Measurements from ENCODE around the gene USHBP1.

USHBP1 gene

DNA sequence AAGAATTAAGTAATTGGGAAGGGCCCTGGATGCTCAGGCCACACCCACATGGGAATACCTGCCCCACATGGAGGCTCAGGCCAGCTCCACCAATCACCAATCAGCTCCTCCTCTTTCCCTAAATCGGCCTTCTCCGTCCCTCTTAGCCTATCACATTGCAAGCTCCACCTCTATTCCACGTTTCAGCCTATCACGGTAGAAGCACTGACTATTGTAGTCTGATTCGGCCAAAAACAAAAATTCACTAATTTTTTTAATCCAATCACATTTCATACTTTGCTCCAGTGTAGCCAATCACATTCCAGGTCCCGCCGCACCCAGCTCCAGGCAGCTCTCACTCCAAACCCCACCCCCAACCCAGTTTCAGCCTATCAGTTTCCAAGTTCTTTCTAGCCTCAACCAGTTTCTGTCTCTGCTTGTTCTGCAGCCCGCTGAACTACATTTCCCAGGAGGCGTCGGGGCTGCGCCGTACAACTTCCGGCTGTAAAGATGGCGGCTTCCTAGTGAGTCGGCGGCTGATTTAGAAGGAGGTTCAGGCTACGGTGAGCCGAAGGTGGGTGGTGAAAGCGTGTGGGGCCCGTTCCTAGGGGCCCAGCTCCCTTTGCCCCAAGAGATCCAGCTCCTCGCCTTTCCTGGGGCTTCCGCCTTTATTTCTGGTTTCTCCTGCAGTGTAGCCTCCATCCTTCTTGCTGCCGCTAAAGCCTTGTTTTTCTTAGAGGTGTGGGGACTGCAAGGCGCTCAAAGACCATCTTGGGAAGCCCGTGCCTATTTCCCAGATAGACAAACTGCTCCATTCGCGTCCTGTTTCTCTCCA is 2.6 kb upstream of the USHBP1 start, which contains the start of gene BABAM1:
Gene BABAM1, plus strand, starts transcription at position 469 of the 814 bp plus-strand sequence. CDS start 1,364 bp downstream, outside the sequence.
- TF ChIP-seq JUND (IDR thresholded peaks at IDR 0.05; ENCODE audit: low read depth), result no peak
- in situ Hi-C loops (cut with HindIII; ENCODE audit: low pct_unique_long_range_greater_than_20kb, low sequenced_read_pairs), result no loop called here
- peak; percentile 99 for DNase-seq (ENCODE audit: low read depth in 1 of 2, low spot score in 1 of 2)

- in situ Hi-C loops (cut with HindIII; ENCODE audit: low pct_unique_long_range_greater_than_20kb, low sequenced_read_pairs), result no loop called here
- no peak for DNase-seq (ENCODE audit: low read depth in 1 of 2, low spot score in 1 of 2)
- TF ChIP-seq JUND (IDR thresholded peaks at IDR 0.05; ENCODE audit: low read depth), result no peak
These were observed 2.0 kb upstream of the USHBP1 start for GRCh38 chr19:17266589-17266974.

- in situ Hi-C loops (cut with HindIII; ENCODE audit: low pct_unique_long_range_greater_than_20kb, low sequenced_read_pairs), result no loop called here
- TF ChIP-seq JUND (IDR thresholded peaks at IDR 0.05; ENCODE audit: low read depth), result no peak
- peak in 1 of 2 experiments; percentile 95 for DNase-seq (ENCODE audit: low read depth in 1 of 2, low spot score in 1 of 2)
These were observed 1.5 kb upstream of the USHBP1 start for GRCh38 chr19:17266026-17266425.

GRCh38 chr19:17263712-17264640 is 569 bp downstream of the USHBP1 start:
- in situ Hi-C loops (cut with HindIII; ENCODE audit: low pct_unique_long_range_greater_than_20kb, low sequenced_read_pairs), result no loop called here
- TF ChIP-seq JUND (IDR thresholded peaks at IDR 0.05; ENCODE audit: low read depth), result no peak
- no peak for DNase-seq (ENCODE audit: low read depth in 1 of 2, low spot score in 1 of 2)

DNA sequence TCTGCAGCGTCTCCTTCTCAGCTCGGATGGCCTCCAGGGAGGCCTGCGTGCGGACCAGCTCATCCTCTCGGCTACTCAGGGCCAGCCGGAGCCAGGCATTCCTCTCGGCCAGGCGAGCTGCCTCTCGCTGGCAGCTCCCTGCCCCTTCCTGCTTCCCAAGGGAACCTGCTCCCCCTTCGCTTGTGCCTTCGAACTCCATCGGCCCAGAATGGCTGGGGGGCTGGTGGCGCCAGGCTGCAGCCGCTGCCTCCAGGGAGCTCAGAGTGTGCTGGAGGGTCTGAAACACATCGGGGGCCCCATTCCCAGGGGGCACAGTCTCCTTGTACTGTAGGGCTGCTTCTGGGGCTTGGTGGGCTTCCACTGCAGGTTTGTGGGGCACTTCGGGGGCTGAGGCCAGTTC is 2.0 kb downstream of the USHBP1 start:
- TF ChIP-seq JUND (IDR thresholded peaks at IDR 0.05; ENCODE audit: low read depth), result no peak
- no peak for DNase-seq (ENCODE audit: low read depth in 1 of 2, low spot score in 1 of 2)
- in situ Hi-C loops (cut with HindIII; ENCODE audit: low pct_unique_long_range_greater_than_20kb, low sequenced_read_pairs), result no loop called here

GRCh38 chr19:17260842-17261325 is 3.7 kb downstream of the USHBP1 start:
- DNase-seq (ENCODE audit: low read depth in 1 of 2, low spot score in 1 of 2), result peak; percentile 84 to 93
- in situ Hi-C loops (cut with HindIII; ENCODE audit: low pct_unique_long_range_greater_than_20kb, low sequenced_read_pairs), result no loop called here
- no peak for TF ChIP-seq JUND (IDR thresholded peaks at IDR 0.05; ENCODE audit: low read depth)

GRCh38 chr19:17259934-17260333 is 4.6 kb downstream of the USHBP1 start:
- in situ Hi-C loops (cut with HindIII; ENCODE audit: low pct_unique_long_range_greater_than_20kb, low sequenced_read_pairs), result no loop called here
- TF ChIP-seq JUND (IDR thresholded peaks at IDR 0.05; ENCODE audit: low read depth), result no peak
- no peak for DNase-seq (ENCODE audit: low read depth in 1 of 2, low spot score in 1 of 2)

GRCh38 chr19:17259118-17259780 is 5.3 kb downstream of the USHBP1 start:
- DNase-seq (ENCODE audit: low read depth in 1 of 2, low spot score in 1 of 2), result peak in 1 of 2 experiments; percentile 53
- no peak for TF ChIP-seq JUND (IDR thresholded peaks at IDR 0.05; ENCODE audit: low read depth)
- in situ Hi-C loops (cut with HindIII; ENCODE audit: low pct_unique_long_range_greater_than_20kb, low sequenced_read_pairs), result no loop called here

GRCh38 chr19:17256130-17256529 is 8.4 kb downstream of the USHBP1 start:
- TF ChIP-seq JUND (IDR thresholded peaks at IDR 0.05; ENCODE audit: low read depth), result no peak
- in situ Hi-C loops (cut with HindIII; ENCODE audit: low pct_unique_long_range_greater_than_20kb, low sequenced_read_pairs), result no loop called here
- DNase-seq (ENCODE audit: low read depth in 1 of 2, low spot score in 1 of 2), result no peak

DNA sequence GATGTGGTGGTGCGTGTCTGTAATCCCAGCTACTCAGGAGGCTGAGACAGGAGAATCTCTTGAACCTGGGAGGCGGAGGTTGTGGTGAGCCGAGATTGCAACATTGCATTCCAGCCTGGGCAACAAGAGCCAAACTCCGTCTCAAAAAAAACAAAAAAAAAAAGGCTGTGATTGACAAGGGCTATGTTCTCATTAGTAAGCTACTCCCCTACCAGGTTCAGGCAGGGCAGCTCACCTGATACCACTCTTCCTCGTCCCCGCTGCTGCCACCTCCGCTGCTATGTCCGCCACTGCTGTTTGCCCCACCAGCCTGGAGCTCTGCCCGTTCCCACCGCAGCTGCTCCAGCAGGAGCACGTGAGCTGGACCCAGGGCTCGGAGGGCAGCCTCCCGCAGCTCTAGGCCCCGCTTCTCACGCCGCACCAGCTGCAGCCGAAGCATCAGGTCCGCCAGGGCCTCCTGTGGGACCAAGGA is 9.4 kb downstream of the USHBP1 start:
- DNase-seq (ENCODE audit: low read depth in 1 of 2, low spot score in 1 of 2), result no peak
- TF ChIP-seq JUND (IDR thresholded peaks at IDR 0.05; ENCODE audit: low read depth), result no peak
- in situ Hi-C loops (cut with HindIII; ENCODE audit: low pct_unique_long_range_greater_than_20kb, low sequenced_read_pairs), result no loop called here

- DNase-seq (ENCODE audit: low read depth in 1 of 2, low spot score in 1 of 2), result no peak
- in situ Hi-C loops (cut with HindIII; ENCODE audit: low pct_unique_long_range_greater_than_20kb, low sequenced_read_pairs), result no loop called here
- no peak for TF ChIP-seq JUND (IDR thresholded peaks at IDR 0.05; ENCODE audit: low read depth)
These were observed 9.9 kb downstream of the USHBP1 start for GRCh38 chr19:17254636-17255035.

DNA sequence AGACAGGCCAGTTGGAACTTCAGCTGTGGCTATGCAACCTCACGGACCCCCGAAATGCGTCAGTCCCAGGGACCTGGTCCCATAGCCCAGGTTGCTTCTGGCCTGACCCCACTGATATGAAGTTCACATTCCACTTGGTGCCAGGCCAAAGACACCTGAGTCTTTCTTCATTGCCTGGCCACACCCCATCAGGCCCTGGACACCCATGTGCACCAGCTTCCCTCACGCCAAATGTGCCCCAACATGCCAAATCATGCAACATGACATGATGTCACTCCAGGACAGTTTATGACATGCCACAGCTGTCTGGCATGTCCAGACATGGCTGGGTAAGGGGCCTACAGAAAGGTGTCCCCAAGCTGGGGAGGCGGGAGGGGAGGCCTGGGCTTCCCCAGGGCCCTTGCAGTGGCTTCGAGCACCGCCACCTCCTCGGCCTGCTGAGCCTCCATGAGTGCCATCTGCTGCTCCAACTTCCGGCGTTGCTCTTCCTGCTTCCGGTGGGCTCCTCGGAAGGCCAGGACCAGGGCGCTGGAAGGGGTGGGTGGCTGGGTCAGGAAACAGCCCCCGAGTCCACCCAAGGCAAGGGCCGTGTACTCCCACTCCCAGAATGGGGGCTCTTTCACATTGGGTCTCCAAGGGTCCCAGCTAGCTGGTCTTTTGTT is 14.5 kb downstream of the USHBP1 start:
- no peak for TF ChIP-seq JUND (IDR thresholded peaks at IDR 0.05; ENCODE audit: low read depth)
- DNase-seq (ENCODE audit: low read depth in 1 of 2, low spot score in 1 of 2), result no peak
- in situ Hi-C loops (cut with HindIII; ENCODE audit: low pct_unique_long_range_greater_than_20kb, low sequenced_read_pairs), result no loop called here

Data from T47D (cell line).